Measurements from ENCODE around the gene DMKN.

The DMKN gene

DNA sequence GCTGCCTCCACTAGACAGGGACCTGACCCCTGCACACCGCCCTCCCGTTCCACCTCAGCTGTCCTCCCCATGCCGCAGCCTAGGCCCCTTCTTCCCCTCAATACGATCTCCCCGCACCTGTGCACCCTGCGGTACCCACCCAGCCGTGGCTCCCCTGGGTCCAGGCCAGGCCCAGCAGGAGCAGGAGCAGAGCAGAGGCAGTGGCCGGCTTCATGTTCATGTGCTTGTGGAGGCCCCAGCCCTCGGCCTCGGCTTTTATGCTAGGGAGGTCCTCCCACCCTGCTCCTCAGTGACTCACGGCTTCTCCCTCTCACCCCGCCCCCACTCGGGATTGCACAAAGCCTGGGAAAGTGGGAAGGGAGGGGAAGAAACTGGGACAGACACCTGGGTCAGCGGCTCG is 11.8 kb downstream of the DMKN start:
- DNase-seq (ENCODE audit: low read depth in 1 of 2, low spot score in 1 of 2), result no peak
- TF ChIP-seq CTCF (IDR thresholded peaks at IDR 0.05; ENCODE audit: insufficient read depth, low read length), result no peak
- Histone ChIP-seq H3K27ac (replicated peaks) (no peak overlapping the region), H3K4me3 (replicated peaks; ENCODE audit: insufficient read depth, low read length) (no peak overlapping the region), H3K27me3 (ENCODE audit: insufficient read depth, poor library complexity, severe bottlenecking) (peaks cover 11% of the 10 kb centered on the region)

- DNase-seq (ENCODE audit: low read depth in 1 of 2, low spot score in 1 of 2), result no peak
- H3K27ac ChIP-seq (replicated peaks), result no peak overlapping the region
- peaks cover 5% of the 10 kb centered on the region for H3K27me3 ChIP-seq (ENCODE audit: insufficient read depth, poor library complexity, severe bottlenecking)
- H3K4me3 ChIP-seq (replicated peaks; ENCODE audit: insufficient read depth, low read length), result no peak overlapping the region
- no peak for TF ChIP-seq POLR2AphosphoS5 (IDR thresholded peaks at IDR 0.05; ENCODE audit: low read depth)
- TF ChIP-seq GABPA (IDR thresholded peaks at IDR 0.05; ENCODE audit: low read depth), result no peak
- no peak for TF ChIP-seq SPI1 (IDR thresholded peaks at IDR 0.05; ENCODE audit: borderline replicate concordance, low read depth)
- TF ChIP-seq CTCF (IDR thresholded peaks at IDR 0.05; ENCODE audit: insufficient read depth, low read length), result no peak
- TF ChIP-seq, protein P1, sequence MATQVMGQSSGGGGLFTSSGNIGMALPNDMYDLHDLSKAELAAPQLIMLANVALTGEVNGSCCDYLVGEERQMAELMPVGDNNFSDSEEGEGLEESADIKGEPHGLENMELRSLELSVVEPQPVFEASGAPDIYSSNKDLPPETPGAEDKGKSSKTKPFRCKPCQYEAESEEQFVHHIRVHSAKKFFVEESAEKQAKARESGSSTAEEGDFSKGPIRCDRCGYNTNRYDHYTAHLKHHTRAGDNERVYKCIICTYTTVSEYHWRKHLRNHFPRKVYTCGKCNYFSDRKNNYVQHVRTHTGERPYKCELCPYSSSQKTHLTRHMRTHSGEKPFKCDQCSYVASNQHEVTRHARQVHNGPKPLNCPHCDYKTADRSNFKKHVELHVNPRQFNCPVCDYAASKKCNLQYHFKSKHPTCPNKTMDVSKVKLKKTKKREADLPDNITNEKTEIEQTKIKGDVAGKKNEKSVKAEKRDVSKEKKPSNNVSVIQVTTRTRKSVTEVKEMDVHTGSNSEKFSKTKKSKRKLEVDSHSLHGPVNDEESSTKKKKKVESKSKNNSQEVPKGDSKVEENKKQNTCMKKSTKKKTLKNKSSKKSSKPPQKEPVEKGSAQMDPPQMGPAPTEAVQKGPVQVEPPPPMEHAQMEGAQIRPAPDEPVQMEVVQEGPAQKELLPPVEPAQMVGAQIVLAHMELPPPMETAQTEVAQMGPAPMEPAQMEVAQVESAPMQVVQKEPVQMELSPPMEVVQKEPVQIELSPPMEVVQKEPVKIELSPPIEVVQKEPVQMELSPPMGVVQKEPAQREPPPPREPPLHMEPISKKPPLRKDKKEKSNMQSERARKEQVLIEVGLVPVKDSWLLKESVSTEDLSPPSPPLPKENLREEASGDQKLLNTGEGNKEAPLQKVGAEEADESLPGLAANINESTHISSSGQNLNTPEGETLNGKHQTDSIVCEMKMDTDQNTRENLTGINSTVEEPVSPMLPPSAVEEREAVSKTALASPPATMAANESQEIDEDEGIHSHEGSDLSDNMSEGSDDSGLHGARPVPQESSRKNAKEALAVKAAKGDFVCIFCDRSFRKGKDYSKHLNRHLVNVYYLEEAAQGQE (IDR thresholded peaks at IDR 0.05; ENCODE audit: insufficient replicate concordance, low read depth), result no peak
Measured at GRCh38 chr19:35500611-35501010, 12.8 kb downstream of the DMKN start.

GRCh38 chr19:35498984-35499527 is 14.4 kb downstream of the DMKN start:
- DNase-seq (ENCODE audit: low read depth in 1 of 2, low spot score in 1 of 2), result no peak
- TF ChIP-seq GABPA (IDR thresholded peaks at IDR 0.05; ENCODE audit: low read depth) (no peak), POLR2AphosphoS5 (IDR thresholded peaks at IDR 0.05; ENCODE audit: low read depth) (no peak), CTCF (IDR thresholded peaks at IDR 0.05; ENCODE audit: insufficient read depth, low read length) (no peak), SPI1 (IDR thresholded peaks at IDR 0.05; ENCODE audit: borderline replicate concordance, low read depth) (no peak)
- TF ChIP-seq, protein P1 (IDR thresholded peaks at IDR 0.05; ENCODE audit: insufficient replicate concordance, low read depth), result no peak
- Histone ChIP-seq H3K27ac (replicated peaks) (no peak overlapping the region), H3K4me3 (replicated peaks; ENCODE audit: insufficient read depth, low read length) (no peak overlapping the region), H3K27me3 (ENCODE audit: insufficient read depth, poor library complexity, severe bottlenecking) (peaks cover 2% of the 10 kb centered on the region)

DNA sequence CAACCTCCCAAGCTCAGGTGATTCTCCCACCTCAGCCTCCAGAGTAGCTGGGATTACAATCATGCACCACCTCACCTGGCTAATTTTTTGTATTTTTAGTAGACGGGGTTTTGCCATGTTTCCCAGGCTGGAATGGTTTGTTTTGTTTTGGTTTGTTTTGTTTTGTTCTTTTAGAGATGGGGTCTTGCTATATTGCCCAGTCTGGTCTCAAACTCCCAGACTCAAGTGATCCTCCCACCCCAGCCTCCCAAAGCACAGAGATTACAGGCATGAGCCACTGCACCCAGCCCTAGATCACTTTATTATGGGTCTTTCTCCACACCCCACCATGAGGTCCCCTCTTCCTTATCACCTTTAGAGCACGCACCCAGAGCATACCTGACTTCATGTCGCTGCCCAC is 15.2 kb downstream of the DMKN start:
- TF ChIP-seq POLR2AphosphoS5 (IDR thresholded peaks at IDR 0.05; ENCODE audit: low read depth), result no peak
- TF ChIP-seq SPI1 (IDR thresholded peaks at IDR 0.05; ENCODE audit: borderline replicate concordance, low read depth), result no peak
- TF ChIP-seq, protein P1 (IDR thresholded peaks at IDR 0.05; ENCODE audit: insufficient replicate concordance, low read depth), result no peak
- no peak for TF ChIP-seq CTCF (IDR thresholded peaks at IDR 0.05; ENCODE audit: insufficient read depth, low read length)
- no peak for TF ChIP-seq GABPA (IDR thresholded peaks at IDR 0.05; ENCODE audit: low read depth)
- no peak for DNase-seq (ENCODE audit: low read depth in 1 of 2, low spot score in 1 of 2)
- Histone ChIP-seq H3K27ac (replicated peaks) (no peak overlapping the region), H3K27me3 (ENCODE audit: insufficient read depth, poor library complexity, severe bottlenecking) (no peaks in the 10 kb centered on the region), H3K4me3 (replicated peaks; ENCODE audit: insufficient read depth, low read length) (no peak overlapping the region)

All from HL-60 (cell line).